DMS53 treated with DMSO at 0.1 percent for 48 hours (cell line): ENCODE results near the gene FAM167B.
"Not testable (repeated sequence)": the region's sequence is repeated elsewhere in the genome, so short reads cannot be mapped to it uniquely, and the experiment has no call there.

Experiments
- DNase-seq: peaks from one replicate; lab custom pipeline; 2025; ENCODE audit not compliant: unreplicated experiment; lab: John Stamatoyannopoulos, UW

FAM167B gene

DNA sequence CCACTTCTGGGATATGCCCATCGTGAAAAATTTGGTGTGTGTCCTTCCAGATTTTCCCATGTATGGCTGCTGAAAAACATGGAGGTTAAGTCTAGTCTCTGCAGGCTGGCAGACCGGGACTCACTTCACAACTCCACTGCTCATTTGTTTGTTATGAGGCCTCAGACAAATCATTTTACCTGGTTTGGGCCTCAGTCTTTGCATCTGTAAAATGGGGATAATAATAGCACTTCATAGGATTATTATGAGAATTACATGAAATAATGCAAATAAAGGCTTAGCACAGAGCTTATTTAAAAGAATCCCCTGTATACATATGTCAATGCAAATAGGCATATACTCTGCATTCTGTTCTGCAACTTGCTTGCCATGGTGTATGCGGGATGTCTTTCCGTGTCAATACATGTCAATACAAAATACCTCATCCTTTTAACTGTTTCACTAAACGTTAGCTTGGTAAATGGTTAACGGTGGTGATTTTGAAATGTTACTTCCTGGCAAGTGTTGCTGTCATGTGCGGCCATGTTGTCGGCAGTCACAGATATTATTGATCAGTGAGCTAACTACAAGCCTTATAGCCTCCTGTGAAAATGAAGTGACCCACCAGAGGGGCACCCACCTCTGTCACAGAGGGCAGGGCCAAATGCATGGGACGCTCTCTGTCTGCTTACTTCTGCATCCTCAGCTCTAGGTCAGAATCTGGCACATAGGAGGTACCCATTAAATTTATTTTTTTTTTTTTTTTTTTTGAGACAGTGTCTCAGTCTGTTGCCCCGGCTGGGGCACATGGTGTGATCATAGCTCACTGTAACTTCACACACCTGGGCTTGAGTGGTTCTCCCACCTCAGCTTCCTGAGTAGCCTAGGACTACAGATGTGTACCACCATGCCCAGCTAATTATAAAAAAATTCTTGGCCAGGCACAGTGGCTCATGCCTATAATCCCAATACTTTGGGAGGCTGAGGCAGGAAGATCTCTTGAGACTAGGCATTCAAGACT is 8.3 kb downstream of the FAM167B start:
- DNase-seq: no peak

DNA sequence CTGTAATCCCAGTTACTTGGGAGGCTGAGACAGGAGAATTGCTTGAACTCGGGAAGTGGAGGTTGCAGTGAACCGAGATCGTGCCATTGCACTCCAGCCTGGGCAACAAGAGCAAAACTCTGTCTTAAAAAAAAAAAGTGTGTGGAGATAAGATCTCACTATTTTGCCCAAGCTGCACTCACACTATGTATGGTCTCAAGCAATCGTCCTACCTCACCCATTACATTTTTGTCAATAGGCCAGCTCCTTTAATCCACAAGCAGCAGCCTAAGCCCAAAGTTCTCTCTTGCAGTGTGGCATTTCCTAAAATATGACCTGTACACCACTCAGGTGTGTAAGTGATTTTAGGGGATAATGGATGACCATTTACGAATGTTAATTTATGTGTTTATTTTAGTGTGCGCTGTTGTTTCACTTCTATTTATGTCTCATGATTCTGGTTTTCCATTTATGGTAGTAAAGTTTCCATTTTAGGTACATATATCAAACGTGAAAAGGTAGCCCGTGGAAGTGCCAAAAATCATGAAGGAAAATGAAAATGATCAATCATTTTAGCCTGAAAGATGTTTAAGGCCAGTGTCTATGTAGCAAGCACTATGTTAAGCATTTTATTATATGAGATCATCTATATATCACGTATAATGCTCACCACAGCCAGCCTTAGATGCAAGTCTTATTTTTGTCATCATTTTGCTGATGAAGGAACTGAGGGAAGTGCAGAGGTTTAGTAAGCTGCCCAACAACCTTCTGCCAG is 9.6 kb downstream of the FAM167B start:
- no peak for DNase-seq

DNA sequence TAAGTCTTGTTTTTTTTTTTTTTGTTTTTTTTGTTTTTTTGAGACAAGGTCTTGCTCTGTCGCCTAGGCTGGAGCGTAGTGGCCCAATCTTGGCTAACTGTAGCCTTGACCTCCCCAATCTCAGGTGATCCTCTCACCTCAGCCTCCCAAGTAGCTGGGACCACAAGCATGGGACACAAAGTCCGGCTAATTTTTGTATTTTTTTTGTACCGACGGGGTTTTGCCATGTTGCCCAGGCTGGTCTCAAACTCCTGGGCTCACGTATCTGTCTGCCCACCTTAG is 10.1 kb downstream of the FAM167B start:
- no peak for DNase-seq

DNA sequence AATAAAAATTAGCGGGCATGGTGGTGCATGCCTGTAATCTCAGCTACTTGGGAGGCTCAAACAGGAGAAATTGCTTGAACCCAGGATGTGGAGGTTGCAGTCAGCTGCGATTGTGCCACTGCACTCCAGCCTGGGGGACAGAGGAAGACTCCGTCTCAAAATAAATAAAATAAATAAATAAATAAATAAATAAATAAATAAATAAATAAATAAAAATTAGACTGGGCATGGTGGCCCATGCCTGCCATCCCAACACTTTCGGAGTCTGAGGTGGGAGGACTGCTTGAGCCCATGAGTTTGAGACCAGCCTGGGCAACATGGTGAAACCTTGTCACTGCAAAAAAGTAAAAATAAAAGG is 16.2 kb downstream of the FAM167B start:
- not testable (repeated sequence) for DNase-seq

DNA sequence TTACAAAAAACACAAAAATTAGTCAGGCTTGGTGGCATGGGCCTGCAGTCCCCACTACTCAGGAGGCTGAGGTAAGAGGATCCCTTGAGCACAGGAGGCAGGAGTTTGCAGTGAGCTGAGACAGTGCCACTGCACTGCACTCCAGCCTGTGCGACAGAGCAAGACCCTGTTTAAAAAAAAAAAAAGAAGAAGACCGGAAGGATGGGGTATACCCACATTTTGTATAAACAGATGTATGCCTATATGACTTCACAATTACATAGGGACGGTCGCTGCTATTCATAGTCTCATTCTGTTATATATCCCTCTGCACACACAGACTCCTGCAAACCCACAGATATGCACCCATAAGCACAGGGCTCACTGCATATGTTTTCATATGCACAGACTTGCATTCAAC is 16.7 kb downstream of the FAM167B start:
- no peak for DNase-seq

DNA sequence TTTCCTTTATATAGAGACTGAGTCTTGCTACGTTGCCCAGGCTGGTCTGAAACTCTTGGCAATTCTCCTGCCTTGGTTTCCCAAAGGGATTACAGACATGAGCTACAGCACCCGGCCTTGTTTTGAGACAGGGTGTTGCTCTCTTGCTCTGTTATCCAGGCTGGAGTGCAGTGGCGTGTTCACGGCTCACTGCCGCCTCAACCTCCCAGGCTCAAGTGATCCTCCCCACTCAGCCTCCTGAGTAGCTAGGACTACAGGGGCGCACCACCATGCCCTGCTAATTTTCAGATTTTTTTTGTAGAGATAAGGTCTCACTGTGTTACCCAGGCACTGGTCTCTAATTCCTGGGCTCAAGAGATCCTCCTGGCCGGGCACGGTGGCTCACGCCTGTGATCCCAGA is 18.8 kb downstream of the FAM167B start:
- no peak for DNase-seq

DNA sequence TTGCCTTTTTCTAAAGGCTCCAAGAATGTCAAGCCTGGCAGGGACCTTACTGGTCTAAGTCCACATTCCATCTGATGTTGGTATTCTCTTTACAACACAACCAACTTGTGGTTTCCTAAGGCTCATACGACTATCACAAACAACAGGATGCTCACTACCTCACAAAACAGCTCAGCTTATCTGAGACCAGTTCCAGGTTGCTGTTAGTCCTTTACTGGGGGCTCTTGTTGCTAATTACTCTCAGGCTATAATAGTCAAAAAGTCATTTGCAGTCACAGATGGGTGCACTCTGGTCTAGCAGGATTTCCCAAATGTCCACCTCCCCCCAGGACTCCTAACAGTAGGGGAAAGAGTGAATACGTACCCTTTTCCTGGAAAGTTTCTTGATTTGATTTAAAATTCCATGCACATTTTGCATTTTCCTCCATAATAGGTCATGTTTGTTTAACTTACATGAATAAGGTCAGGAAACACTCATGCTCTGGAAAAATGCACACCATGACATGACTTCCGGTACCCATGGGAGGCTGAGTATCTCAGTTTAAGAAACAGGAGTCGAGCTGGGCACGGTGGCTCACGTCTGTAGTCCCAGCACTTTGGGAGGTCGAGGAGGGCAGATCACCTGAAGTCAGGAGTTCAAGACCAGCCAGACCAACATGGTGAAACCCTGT is 20.0 kb downstream of the FAM167B start:
- DNase-seq: no peak

DNA sequence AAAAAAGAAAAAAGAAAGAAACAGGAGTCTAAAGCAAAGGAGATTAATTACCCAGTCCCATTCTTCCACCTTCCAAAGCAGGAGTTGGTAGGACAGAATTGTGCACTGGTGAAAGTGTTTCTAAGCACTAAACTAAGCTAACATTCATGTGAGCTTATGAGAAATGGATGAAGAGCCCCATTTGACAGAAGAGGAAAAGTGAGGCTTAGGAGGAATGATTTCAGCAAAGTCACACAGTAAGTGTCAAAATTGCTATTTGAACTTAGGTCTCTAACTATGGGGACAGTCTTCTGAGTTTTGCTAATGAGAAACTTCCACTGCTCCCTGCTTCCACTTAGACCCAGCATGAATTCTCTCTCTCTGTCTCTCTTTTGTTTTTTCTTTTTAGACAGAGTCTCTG is 22.7 kb downstream of the FAM167B start:
- no peak for DNase-seq

DNA sequence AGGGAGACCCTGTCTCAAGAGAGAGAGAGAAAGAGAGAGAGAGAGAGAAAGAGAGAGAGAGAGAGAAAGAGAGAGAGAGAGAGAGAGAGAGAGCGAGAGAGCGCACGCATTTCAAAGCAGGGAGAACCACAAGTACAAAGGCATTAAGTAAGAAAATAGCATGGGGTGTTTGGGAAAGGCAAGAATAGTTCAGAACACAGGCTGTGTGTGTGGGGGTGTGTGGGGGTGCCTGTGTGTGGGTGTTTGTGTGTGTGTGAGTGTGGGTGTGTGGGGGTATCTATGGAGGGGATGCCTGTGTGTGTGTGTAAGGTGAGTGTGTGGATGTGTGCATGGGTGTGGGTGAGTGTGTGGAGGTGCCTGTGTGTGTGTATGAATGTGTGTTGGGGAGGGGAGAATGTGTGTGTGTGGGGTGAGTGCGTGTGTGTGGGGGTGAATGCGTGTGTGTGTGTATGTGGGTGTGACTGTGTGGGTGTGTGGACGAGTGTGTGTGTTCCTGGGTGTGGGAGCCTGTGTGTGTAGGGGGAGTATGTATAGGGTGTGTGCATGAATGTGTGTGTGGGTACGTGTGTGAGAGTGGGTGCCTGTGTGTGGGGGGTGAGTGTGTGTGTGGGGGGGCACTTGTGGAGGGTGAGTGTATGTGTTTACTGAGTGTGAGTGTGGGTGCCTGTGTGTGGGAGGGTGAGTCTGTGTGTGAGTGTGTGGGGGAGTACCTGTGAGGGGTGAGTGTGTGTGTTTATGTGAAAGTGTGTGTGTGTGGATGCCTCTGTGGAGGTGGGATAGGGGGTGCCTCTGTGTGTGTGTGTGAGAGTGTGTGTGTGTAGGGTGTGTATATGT is 25.8 kb downstream of the FAM167B start:
- DNase-seq: no peak

DNA sequence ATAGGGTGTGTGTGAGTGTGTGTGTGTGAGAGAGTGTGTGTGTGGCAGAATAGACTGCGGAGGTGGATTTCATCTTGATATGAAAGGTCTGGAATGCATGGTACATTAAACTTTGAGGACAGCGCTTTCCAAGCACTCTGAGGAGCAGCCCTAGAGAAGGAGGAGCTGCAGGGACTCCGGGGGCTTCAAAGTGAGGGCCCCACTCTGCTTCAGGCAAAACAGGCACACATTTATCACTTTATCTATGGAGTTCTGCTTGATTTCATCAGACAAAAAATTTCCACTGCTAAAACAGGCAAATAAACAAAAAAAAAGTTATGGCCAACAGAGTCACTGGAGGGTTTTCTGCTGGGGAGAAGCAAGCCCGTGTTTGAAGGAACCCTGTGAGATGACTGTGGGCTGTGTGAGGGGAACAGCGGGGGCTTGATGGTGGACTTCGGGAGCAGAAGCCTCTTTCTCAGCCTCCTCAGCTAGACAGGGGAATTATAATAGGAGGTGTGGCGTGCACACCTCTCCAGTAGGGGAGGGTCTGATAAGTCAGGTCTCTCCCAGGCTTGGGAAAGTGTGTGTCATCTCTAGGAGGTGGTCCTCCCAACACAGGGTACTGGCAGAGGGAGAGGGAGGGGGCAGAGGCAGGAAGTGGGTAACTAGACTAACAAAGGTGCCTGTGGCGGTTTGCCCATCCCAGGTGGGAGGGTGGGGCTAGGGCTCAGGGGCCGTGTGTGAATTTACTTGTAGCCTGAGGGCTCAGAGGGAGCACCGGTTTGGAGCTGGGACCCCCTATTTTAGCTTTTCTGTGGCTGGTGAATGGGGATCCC is 26.6 kb downstream of the FAM167B start:
- no peak for DNase-seq

DNA sequence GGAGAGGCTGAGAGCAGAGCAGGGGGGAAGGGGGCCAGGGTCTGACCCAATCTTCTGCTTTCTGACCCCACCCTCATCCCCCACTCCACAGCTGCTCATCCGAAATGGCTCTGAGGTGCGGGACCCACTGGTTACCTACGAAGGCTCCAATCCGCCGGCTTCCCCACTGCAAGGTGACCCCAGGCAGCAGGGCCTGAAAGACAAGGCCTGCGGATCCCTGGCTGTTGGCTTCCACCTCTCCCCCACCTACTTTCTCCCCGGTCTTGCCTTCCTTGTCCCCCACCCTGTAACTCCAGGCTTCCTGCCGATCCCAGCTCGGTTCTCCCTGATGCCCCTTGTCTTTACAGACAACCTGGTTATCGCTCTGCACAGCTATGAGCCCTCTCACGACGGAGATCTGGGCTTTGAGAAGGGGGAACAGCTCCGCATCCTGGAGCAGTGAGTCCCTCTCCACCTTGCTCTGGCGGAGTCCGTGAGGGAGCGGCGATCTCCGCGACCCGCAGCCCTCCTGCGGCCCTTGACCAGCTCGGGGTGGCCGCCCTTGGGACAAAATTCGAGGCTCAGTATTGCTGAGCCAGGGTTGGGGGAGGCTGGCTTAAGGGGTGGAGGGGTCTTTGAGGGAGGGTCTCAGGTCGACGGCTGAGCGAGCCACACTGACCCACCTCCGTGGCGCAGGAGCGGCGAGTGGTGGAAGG is 27.8 kb downstream of the FAM167B start:
- DNase-seq: no peak

DNA sequence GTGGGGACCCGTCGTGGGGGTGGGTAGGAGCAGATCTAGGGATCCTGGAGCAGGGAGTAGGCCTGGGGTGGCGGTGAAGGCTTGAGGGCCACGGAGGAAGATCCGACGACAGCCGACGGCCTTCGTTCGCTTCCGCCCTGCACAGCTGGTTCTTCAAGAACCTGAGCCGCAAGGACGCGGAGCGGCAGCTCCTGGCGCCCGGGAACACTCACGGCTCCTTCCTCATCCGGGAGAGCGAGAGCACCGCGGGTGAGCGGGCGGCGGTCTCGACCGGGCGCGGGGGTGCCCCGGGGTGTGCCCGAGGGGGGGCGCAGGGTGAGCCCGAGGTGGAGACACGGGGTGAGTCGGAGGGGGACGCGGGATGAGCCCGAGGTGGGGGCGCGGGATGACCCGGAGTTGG is 28.4 kb downstream of the FAM167B start:
- DNase-seq: peak; percentile 20

DNA sequence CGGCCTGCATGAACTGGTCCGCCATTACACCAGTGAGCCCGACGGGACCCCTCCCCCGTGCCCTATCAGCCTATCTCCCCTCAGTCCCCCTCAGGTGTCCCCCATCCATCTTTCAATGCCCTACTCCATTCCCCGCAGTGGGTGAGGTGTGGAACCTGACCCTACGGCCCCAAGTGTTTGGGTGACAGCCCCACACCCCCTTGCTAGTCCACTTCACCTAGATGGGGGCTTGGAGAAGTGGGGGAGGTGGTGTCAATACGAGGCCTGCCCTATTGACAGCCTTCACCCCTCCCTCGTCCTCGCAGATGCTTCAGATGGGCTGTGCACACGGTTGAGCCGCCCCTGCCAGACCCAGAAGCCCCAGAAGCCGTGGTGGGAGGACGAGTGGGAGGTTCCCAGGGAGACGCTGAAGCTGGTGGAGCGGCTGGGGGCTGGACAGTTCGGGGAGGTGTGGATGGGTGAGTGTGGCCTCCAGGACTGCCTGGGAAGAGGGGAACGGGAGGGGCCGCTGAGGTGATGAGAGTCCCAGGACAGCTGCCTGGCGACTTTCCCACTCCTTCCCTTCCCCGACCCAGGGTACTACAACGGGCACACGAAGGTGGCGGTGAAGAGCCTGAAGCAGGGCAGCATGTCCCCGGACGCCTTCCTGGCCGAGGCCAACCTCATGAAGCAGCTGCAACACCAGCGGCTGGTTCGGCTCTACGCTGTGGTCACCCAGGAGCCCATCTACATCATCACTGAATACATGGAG is 29.2 kb downstream of the FAM167B start:
- no peak for DNase-seq

DNA sequence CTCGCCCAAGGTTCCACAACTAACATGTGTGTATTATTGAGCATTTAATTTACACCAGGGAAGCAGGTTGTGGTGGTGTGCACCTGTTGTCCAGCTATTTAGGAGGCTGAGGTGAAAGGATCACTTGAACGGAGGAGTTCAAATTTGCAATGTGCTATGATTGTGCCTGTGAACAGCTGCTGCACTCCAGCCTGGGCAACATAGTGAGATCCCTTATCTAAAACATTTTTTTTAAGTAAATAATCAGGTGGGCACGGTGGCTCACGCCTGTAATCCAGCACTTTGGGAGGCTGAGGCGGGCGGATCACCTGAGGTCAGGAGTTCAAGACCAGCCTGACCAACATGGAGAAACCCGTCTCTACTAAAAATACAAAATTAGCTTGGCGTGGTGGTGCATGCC is 37.8 kb downstream of the FAM167B start:
- DNase-seq: not testable (repeated sequence)

DNA sequence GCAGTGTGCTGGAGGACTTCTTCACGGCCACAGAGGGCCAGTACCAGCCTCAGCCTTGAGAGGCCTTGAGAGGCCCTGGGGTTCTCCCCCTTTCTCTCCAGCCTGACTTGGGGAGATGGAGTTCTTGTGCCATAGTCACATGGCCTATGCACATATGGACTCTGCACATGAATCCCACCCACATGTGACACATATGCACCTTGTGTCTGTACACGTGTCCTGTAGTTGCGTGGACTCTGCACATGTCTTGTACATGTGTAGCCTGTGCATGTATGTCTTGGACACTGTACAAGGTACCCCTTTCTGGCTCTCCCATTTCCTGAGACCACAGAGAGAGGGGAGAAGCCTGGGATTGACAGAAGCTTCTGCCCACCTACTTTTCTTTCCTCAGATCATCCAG is 38.6 kb downstream of the FAM167B start:
- DNase-seq: no peak

DNA sequence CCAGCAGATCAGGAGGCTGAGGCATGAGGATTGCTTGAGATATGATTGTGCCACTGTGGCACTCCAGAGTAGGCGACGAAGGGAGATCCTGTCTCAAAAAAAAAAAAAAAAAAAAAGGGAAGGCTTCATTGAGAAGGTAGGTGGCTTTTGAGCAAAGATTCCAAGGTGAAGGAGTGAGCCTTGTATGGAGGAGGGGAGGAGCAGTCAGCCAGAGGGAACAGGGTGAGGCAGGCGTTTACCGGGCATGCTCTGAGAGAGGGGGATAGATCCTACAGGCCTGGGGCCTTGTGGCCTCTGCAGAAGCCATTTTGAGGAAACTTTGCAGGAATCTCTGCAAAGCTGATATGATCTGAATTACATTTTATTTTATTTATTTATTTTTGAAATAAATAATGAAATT is 39.7 kb downstream of the FAM167B start:
- no peak for DNase-seq

DNA sequence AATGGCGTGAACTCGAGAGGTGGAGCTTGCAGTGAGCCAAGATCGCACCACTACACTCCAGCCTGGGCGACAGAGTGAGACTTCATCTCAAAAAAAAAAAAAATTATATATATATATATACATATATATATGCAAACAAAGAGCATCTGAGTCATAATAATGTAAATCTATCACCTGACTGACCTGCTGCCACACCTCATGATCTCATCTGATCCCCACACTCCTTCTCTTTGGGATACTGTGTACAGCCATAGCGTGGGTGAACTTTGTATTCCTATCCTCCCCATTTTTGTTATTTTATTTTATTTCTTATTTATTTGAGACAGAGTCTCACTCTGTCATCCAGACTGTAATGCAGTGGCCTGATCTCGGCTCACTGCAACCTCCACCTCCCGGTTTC is 42.2 kb downstream of the FAM167B start:
- DNase-seq: peak; percentile 21

DNA sequence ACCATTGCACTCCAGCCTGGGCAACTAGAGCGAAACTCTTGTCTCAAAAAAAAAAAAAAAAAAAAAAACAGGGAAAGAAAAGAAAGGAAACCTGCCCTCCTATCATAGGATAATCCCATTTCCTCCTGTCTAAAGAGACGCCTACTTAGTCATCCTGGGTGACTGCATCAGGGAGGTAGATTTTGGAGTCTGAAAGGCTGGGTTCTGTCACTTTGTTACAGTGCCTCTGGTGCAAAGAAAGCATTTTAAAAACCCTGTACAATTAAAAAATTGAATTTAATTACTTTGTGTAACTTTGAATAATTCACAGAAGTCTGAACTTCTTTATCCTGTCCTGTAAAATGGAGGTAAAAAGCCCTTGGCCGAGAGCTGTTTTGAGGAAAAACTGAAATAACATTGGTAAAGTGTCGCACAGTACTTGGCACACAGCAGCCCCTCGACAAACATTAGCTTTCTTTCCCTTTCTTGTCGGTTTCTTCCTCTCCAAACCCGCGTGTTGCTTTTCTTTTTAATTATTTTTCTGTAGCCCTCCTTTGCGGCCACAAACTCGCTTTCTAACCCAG is 44.2 kb downstream of the FAM167B start:
- DNase-seq: peak; percentile 69
